ENCODE results near the gene OGT. TPM values are rescaled to one million over a fixed set of nuclear protein-coding genes. Genes with fewer than 3 reads are reported as not detected.
A peak's percentile ranks its signal among the peaks of the same experiment; 100 is the strongest.
"Not testable (repeated sequence)": the region's sequence is repeated elsewhere in the genome, so short reads cannot be mapped to it uniquely, and the experiment has no call there.

The OGT gene
- total and polyA plus RNA-seq, 5 donors = 30.3 to 94.4 (median 69.3) TPM

- intact Hi-C loops (cut with DNase I) = no loop called here
- Histone ChIP-seq H3K4me3 (ENCODE audit: low read length) (no peak overlapping the region), H3K27ac (ENCODE audit: low read length) (no peak overlapping the region), H3K27me3 (ENCODE audit: control insufficient read depth, insufficient read depth) (no peaks in the 10 kb centered on the region), H3K4me1 (ENCODE audit: control insufficient read depth, insufficient read depth, low read length) (no peaks in the 10 kb centered on the region), H3K9me3 (ENCODE audit: control insufficient read depth, low read length) (no peaks in the 10 kb centered on the region)
- DNase-seq (no peak), ATAC-seq (no peak)
- 44% methylated on average over 5 of the region's 5 CpGs for WGBS
Measured at GRCh38 chrX:71581210-71581609, 48.3 kb downstream of the OGT start.

- H3K4me3 ChIP-seq (ENCODE audit: low read length) = no peak overlapping the region
- no peaks in the 10 kb centered on the region for H3K27me3 ChIP-seq (ENCODE audit: control insufficient read depth, insufficient read depth)
- no peaks in the 10 kb centered on the region for H3K4me1 ChIP-seq (ENCODE audit: control insufficient read depth, insufficient read depth, low read length)
- intact Hi-C loops (cut with DNase I) = no loop called here
- peak; percentile 41 to 55 for ATAC-seq
- H3K27ac ChIP-seq (ENCODE audit: low read length) = peak overlapping the region; percentile 17
- DNase-seq = no peak
- 72% methylated on average over 2 of the region's 2 CpGs for WGBS
- no peaks in the 10 kb centered on the region for H3K9me3 ChIP-seq (ENCODE audit: control insufficient read depth, low read length)
Measured at GRCh38 chrX:71586929-71587328, 54.0 kb downstream of the OGT start.

GRCh38 chrX:71593210-71593609 lies 60.3 kb downstream of the OGT start:
- peak in 1 of 2 donors; percentile 23 for ATAC-seq
- DNase-seq; H3K27ac ChIP-seq (ENCODE audit: low read length); H3K4me3 ChIP-seq (ENCODE audit: low read length); H3K27me3 ChIP-seq (ENCODE audit: control insufficient read depth, insufficient read depth); H3K9me3 ChIP-seq (ENCODE audit: control insufficient read depth, low read length); intact Hi-C loops (cut with DNase I); H3K4me1 ChIP-seq (ENCODE audit: control insufficient read depth, insufficient read depth, low read length): not testable (repeated sequence)
- 78% methylated on average over 6 of the region's 8 CpGs for WGBS

GRCh38 chrX:71599965-71600364 lies 67.1 kb downstream of the OGT start:
- DNase-seq (no peak), ATAC-seq (no peak)
- intact Hi-C loops (cut with DNase I) = no loop called here
- no peaks in the 10 kb centered on the region for H3K4me1 ChIP-seq (ENCODE audit: control insufficient read depth, insufficient read depth, low read length)
- H3K9me3 ChIP-seq (ENCODE audit: control insufficient read depth, low read length) = no peaks in the 10 kb centered on the region
- H3K27me3 ChIP-seq (ENCODE audit: control insufficient read depth, insufficient read depth) = no peaks in the 10 kb centered on the region
- no peak overlapping the region for H3K4me3 ChIP-seq (ENCODE audit: low read length)
- H3K27ac ChIP-seq (ENCODE audit: low read length) = no peak overlapping the region
- WGBS = 63% methylated on average over 2 of the region's 2 CpGs

- Histone ChIP-seq H3K4me1 (ENCODE audit: control insufficient read depth, insufficient read depth, low read length) (peaks cover 3% of the 10 kb centered on the region), H3K9me3 (ENCODE audit: control insufficient read depth, low read length) (no peaks in the 10 kb centered on the region), H3K27me3 (ENCODE audit: control insufficient read depth, insufficient read depth) (no peaks in the 10 kb centered on the region), H3K4me3 (ENCODE audit: low read length) (no peak overlapping the region), H3K27ac (ENCODE audit: low read length) (no peak overlapping the region)
- ATAC-seq (no peak), DNase-seq (no peak)
- intact Hi-C loops (cut with DNase I) = no loop called here
- 95% methylated on average over 33 of the region's 33 CpGs for WGBS
Measured at GRCh38 chrX:71603618-71604017, 70.7 kb downstream of the OGT start.

GRCh38 chrX:71604141-71604540 lies 71.2 kb downstream of the OGT start:
- Histone ChIP-seq H3K9me3 (ENCODE audit: control insufficient read depth, low read length) (no peaks in the 10 kb centered on the region), H3K4me1 (ENCODE audit: control insufficient read depth, insufficient read depth, low read length) (peaks cover 3% of the 10 kb centered on the region), H3K27ac (ENCODE audit: low read length) (no peak overlapping the region), H3K4me3 (ENCODE audit: low read length) (no peak overlapping the region), H3K27me3 (ENCODE audit: control insufficient read depth, insufficient read depth) (no peaks in the 10 kb centered on the region)
- DNase-seq (no peak), ATAC-seq (no peak)
- intact Hi-C loops (cut with DNase I) = no loop called here
- 91% methylated on average over 10 of the region's 10 CpGs for WGBS

GRCh38 chrX:71604796-71605568 lies 72.1 kb downstream of the OGT start:
- no peak for DNase-seq
- no peaks in the 10 kb centered on the region for H3K9me3 ChIP-seq (ENCODE audit: control insufficient read depth, low read length)
- H3K4me1 ChIP-seq (ENCODE audit: control insufficient read depth, insufficient read depth, low read length) = peaks cover 3% of the 10 kb centered on the region
- ATAC-seq = no peak
- 90% methylated on average over 8 of the region's 8 CpGs for WGBS
- no peak overlapping the region for H3K27ac ChIP-seq (ENCODE audit: low read length)
- no peak overlapping the region for H3K4me3 ChIP-seq (ENCODE audit: low read length)
- no peaks in the 10 kb centered on the region for H3K27me3 ChIP-seq (ENCODE audit: control insufficient read depth, insufficient read depth)
- intact Hi-C loops (cut with DNase I) = no loop called here

GRCh38 chrX:71606536-71607216 lies 73.8 kb downstream of the OGT start:
- no peak for ATAC-seq
- intact Hi-C loops (cut with DNase I) = no loop called here
- no peak overlapping the region for H3K27ac ChIP-seq (ENCODE audit: low read length)
- H3K4me3 ChIP-seq (ENCODE audit: low read length) = no peak overlapping the region
- WGBS = 53% methylated on average over 9 of the region's 9 CpGs
- H3K27me3 ChIP-seq (ENCODE audit: control insufficient read depth, insufficient read depth) = no peaks in the 10 kb centered on the region
- no peak for DNase-seq
- no peaks in the 10 kb centered on the region for H3K9me3 ChIP-seq (ENCODE audit: control insufficient read depth, low read length)
- H3K4me1 ChIP-seq (ENCODE audit: control insufficient read depth, insufficient read depth, low read length) = peaks cover 3% of the 10 kb centered on the region

GRCh38 chrX:71607488-71607887 lies 74.6 kb downstream of the OGT start:
- DNase-seq (no peak), ATAC-seq (no peak)
- Histone ChIP-seq H3K27me3 (ENCODE audit: control insufficient read depth, insufficient read depth) (no peaks in the 10 kb centered on the region), H3K9me3 (ENCODE audit: control insufficient read depth, low read length) (no peaks in the 10 kb centered on the region), H3K27ac (ENCODE audit: low read length) (no peak overlapping the region), H3K4me1 (ENCODE audit: control insufficient read depth, insufficient read depth, low read length) (peaks cover 3% of the 10 kb centered on the region), H3K4me3 (ENCODE audit: low read length) (no peak overlapping the region)
- 61% methylated on average over 2 of the region's 2 CpGs for WGBS
- intact Hi-C loops (cut with DNase I) = no loop called here

GRCh38 chrX:71609095-71609750 lies 76.3 kb downstream of the OGT start:
- Histone ChIP-seq H3K27me3 (ENCODE audit: control insufficient read depth, insufficient read depth) (no peaks in the 10 kb centered on the region), H3K4me3 (ENCODE audit: low read length) (no peak overlapping the region), H3K27ac (ENCODE audit: low read length) (no peak overlapping the region), H3K4me1 (ENCODE audit: control insufficient read depth, insufficient read depth, low read length) (peaks cover 3% of the 10 kb centered on the region), H3K9me3 (ENCODE audit: control insufficient read depth, low read length) (no peaks in the 10 kb centered on the region)
- DNase-seq (no peak), ATAC-seq (no peak)
- intact Hi-C loops (cut with DNase I) = no loop called here
- WGBS = 90% methylated on average over 3 of the region's 3 CpGs

- intact Hi-C loops (cut with DNase I); ATAC-seq; DNase-seq; H3K27me3 ChIP-seq (ENCODE audit: control insufficient read depth, insufficient read depth); H3K9me3 ChIP-seq (ENCODE audit: control insufficient read depth, low read length); H3K4me3 ChIP-seq (ENCODE audit: low read length); H3K27ac ChIP-seq (ENCODE audit: low read length); H3K4me1 ChIP-seq (ENCODE audit: control insufficient read depth, insufficient read depth, low read length): not testable (repeated sequence)
- 92% methylated on average over 9 of the region's 9 CpGs for WGBS
Measured at GRCh38 chrX:71611736-71612135, 78.8 kb downstream of the OGT start.
